GM23248 (cell line): ENCODE data around the gene MACROD2.

Source experiments
- EZH2 ChIP-seq: fragments of 200-600 bp; sonication (generic); IDR thresholded peaks from 2 replicates; pipeline ENCODE4 v1.6.1; 2018; ENCODE audit warnings: antibody characterized with exemption, mild to moderate bottlenecking; ENCODE audit not compliant: insufficient read depth, poor library complexity, severe bottlenecking
- EZH2phosphoT487 ChIP-seq: fragments of 200-600 bp; sonication (generic); IDR thresholded peaks from 2 replicates; pipeline ENCODE4 v1.6.1; 2018; ENCODE audit warnings: antibody characterized with exemption, moderate library complexity, mild to moderate bottlenecking, low read depth; ENCODE audit not compliant: insufficient read depth

GRCh38 chr20:14865169-14865568 lies 869.9 kb downstream of the MACROD2 start:
- TF ChIP-seq EZH2phosphoT487 (no peak), EZH2 (no peak)
